H1 (cell line): ENCODE data around the gene PBX2. TPM values are rescaled to one million over a fixed set of nuclear protein-coding genes. Genes with fewer than 3 reads are reported as not detected.

Experiments
- CTCF ChIA-PET: fragments of 300-600 bp; sonication (Branson Sonifier 250); formaldehyde crosslinking; loops from one replicate; lab custom pipeline; 2021; ENCODE audit not compliant: partially characterized antibody; lab: Charles Lee
- POLR2A ChIA-PET: fragments of 300-600 bp; sonication (Branson Sonifier 250); formaldehyde crosslinking; loops from one replicate; lab custom pipeline; 2021; ENCODE audit warnings: inconsistent platforms; ENCODE audit not compliant: partially characterized antibody; lab: Charles Lee
- DNase-seq, 2 experiments: peaks; one replicate each; pipeline versions ENCODE4 v3.0.0 to v3.0.0-alpha.2; 2010 to 2022; ENCODE audit warnings: low spot score in 2 of 2, low read depth in 1 of 2, mixed read lengths in 1 of 2
- FAIRE-seq: peaks from 2 replicates; lab custom pipeline; 2011; peaks lifted over from hg19 to GRCh38; lab: Jason Lieb, UNC
- H2AFZ ChIP-seq: 2 replicates; pipeline ENCODE4 v1.8.1; 2012; ENCODE audit warnings: low read length, inconsistent platforms
- H2AK5ac ChIP-seq: 2 replicates; pipeline ENCODE4 v1.6.1; 2013; ENCODE audit warnings: low read depth, low read length
- H2BK120ac ChIP-seq: replicated peaks from 2 replicates; pipeline ENCODE3; 2013; ENCODE audit warnings: low read depth, low read length, inconsistent platforms
- H2BK12ac ChIP-seq: 2 replicates; pipeline ENCODE4 v1.6.1; 2013; ENCODE audit warnings: low read depth, low read length
- H2BK15ac ChIP-seq: 2 replicates; pipeline ENCODE4 v1.6.1; 2013; ENCODE audit warnings: low read length
- H2BK20ac ChIP-seq: 2 replicates; pipeline ENCODE4 v1.6.1; 2013; ENCODE audit warnings: low read length
- H2BK5ac ChIP-seq: 2 replicates; pipeline ENCODE4 v1.6.1; 2013; ENCODE audit warnings: low read depth, low read length
- H3K14ac ChIP-seq: 2 replicates; pipeline ENCODE4 v1.6.1; 2013; ENCODE audit warnings: inconsistent platforms; ENCODE audit not compliant: insufficient read length
- H3K18ac ChIP-seq: 2 replicates; pipeline ENCODE4 v1.6.1; 2013; ENCODE audit warnings: low read length; ENCODE audit errors: extremely low read depth
- H3K23ac ChIP-seq: 2 replicates; pipeline ENCODE4 v1.6.1; 2013; ENCODE audit warnings: inconsistent platforms; ENCODE audit not compliant: insufficient read length
- H3K23me2 ChIP-seq: 2 replicates; pipeline ENCODE4 v1.6.1; 2013; ENCODE audit warnings: low read depth, low read length
- H3K27ac ChIP-seq: 2 replicates; pipeline ENCODE4 v1.6.1; 2011; ENCODE audit warnings: low read depth, low read length, inconsistent platforms
- H3K27me3 ChIP-seq, 4 experiments: replicated peaks in 1 of 4; 1 replicate in 1 of 4; 2 replicates in 3 of 4; pipeline versions ENCODE4 v1.6.1 to v1.8.1; 2011 to 2013; ENCODE audit warnings: low read length in 3 of 4, mild to moderate bottlenecking in 3 of 4, inconsistent platforms in 2 of 4, mixed read lengths in 2 of 4, moderate library complexity in 1 of 4; ENCODE audit not compliant: control insufficient read depth in 3 of 4, insufficient read depth in 3 of 4; ENCODE audit errors: extremely low read depth in 1 of 4
- H3K36me3 ChIP-seq, 4 experiments: 2 replicates each; pipeline versions ENCODE4 v1.6.1 to v1.8.1; 2011 to 2013; ENCODE audit warnings: mild to moderate bottlenecking in 4 of 4, low read length in 3 of 4, moderate library complexity in 2 of 4, control low read depth in 1 of 4, inconsistent platforms in 1 of 4; ENCODE audit not compliant: insufficient read depth in 4 of 4, control insufficient read depth in 2 of 4
- H3K4ac ChIP-seq: replicated peaks from 2 replicates; pipeline ENCODE3; 2013; ENCODE audit warnings: low read length, low read depth, mixed read lengths, inconsistent platforms; ENCODE audit not compliant: insufficient read length
- H3K4me1 ChIP-seq, 4 experiments: replicated peaks in 1 of 4; 1 replicate in 1 of 4; 2 replicates in 3 of 4; pipeline versions ENCODE4 v1.6.1 to v1.8.1; 2011 to 2013; ENCODE audit warnings: low read length in 3 of 4, inconsistent platforms in 2 of 4, mixed read lengths in 1 of 4; ENCODE audit not compliant: insufficient read depth in 4 of 4, control insufficient read depth in 3 of 4
- H3K4me2 ChIP-seq, 2 experiments: 2 replicates each; pipeline versions ENCODE4 v1.6.1 to v1.8.1; 2011 to 2013; ENCODE audit warnings: low read depth in 2 of 2, low read length in 2 of 2, control low read depth in 1 of 2, inconsistent platforms in 1 of 2, mild to moderate bottlenecking in 1 of 2; ENCODE audit not compliant: insufficient read depth in 1 of 2
- H3K4me3 ChIP-seq, 4 experiments: fragments of 200-600, 300-600 bp in 1 of 4; sonication (generic), shearing (Covaris generic), sonication (Bioruptor Twin) in 1 of 4; 2 replicates each; pipeline versions ENCODE4 v1.5.1 to v1.8.1; 2011 to 2016; ENCODE audit warnings: low read length in 4 of 4, low read depth in 3 of 4, control low read depth in 2 of 4, inconsistent platforms in 2 of 4, mild to moderate bottlenecking in 2 of 4, mixed read lengths in 1 of 4, moderate library complexity in 1 of 4; ENCODE audit not compliant: insufficient read depth in 2 of 4; ENCODE audit errors: extremely low read depth in 1 of 4
- H3K56ac ChIP-seq: replicated peaks from 2 replicates; pipeline ENCODE3; 2013; ENCODE audit warnings: low read depth, mild to moderate bottlenecking, mixed read lengths, low read length, inconsistent platforms; ENCODE audit not compliant: insufficient read length
- H3K79me1 ChIP-seq: 2 replicates; pipeline ENCODE4 v1.6.1; 2013; ENCODE audit warnings: low read depth, low read length, control low read depth
- H3K79me2 ChIP-seq, 2 experiments: 2 replicates each; pipeline versions ENCODE4 v1.6.1 to v1.8.1; 2012 to 2013; ENCODE audit warnings: low read length in 2 of 2, mild to moderate bottlenecking in 2 of 2, inconsistent platforms in 1 of 2; ENCODE audit not compliant: insufficient read depth in 2 of 2, control insufficient read depth in 1 of 2
- H3K9ac ChIP-seq, 4 experiments: replicated peaks in 1 of 4; 1 replicate in 1 of 4; 2 replicates in 3 of 4; pipeline versions ENCODE4 v1.6.1 to v1.8.1; 2011 to 2013; ENCODE audit warnings: low read depth in 3 of 4, low read length in 3 of 4, control low read depth in 2 of 4, mild to moderate bottlenecking in 2 of 4, moderate library complexity in 2 of 4, inconsistent platforms in 1 of 4; ENCODE audit errors: extremely low read depth in 1 of 4
- H3K9me3 ChIP-seq, 2 experiments: 2 replicates each; pipeline versions ENCODE4 v1.6.1 to v1.8.1; 2012 to 2013; ENCODE audit warnings: mild to moderate bottlenecking in 2 of 2, moderate library complexity in 2 of 2, control low read depth in 1 of 2, inconsistent platforms in 1 of 2, low read depth in 1 of 2, low read length in 1 of 2, mixed read lengths in 1 of 2; ENCODE audit not compliant: insufficient read depth in 2 of 2
- H4K20me1 ChIP-seq, 2 experiments: replicated peaks in 1 of 2; 2 replicates each; pipeline versions ENCODE3 to v1.8.1; 2011 to 2013; ENCODE audit warnings: inconsistent platforms in 2 of 2, low read length in 2 of 2, mild to moderate bottlenecking in 1 of 2; ENCODE audit not compliant: insufficient read depth in 2 of 2, control insufficient read depth in 1 of 2
- H4K5ac ChIP-seq: 2 replicates; pipeline ENCODE4 v1.6.1; 2013; ENCODE audit warnings: low read length, low read depth, mixed read lengths, inconsistent platforms; ENCODE audit not compliant: insufficient read length
- H4K8ac ChIP-seq: 2 replicates; pipeline ENCODE4 v1.8.0; 2013; ENCODE audit warnings: mild to moderate bottlenecking, moderate library complexity, low read length, inconsistent platforms; ENCODE audit not compliant: insufficient read depth; ENCODE audit errors: extremely low read depth
- H4K91ac ChIP-seq: replicated peaks from 2 replicates; pipeline ENCODE3; 2013; ENCODE audit warnings: low read length, mixed read lengths, inconsistent platforms; ENCODE audit not compliant: insufficient read length
- TBP ChIP-seq: IDR thresholded peaks from 2 replicates; pipeline ENCODE4 v1.6.1; 2011; ENCODE audit warnings: low read depth, low read length, improper control_type of control experiment
- WGBS, 2 experiments: shearing (Covaris generic) in 1 of 2; methylation state at CpG; one replicate each; pipeline versions ENCODE4 v1.1.6 to v1.1.7; 2013 to 2015; ENCODE audit warnings: low lambda C conversion rate in 2 of 2, mixed read lengths in 2 of 2, inconsistent platforms in 1 of 2, low coverage in 1 of 2, missing lambda C conversion rate in 1 of 2; ENCODE audit not compliant: insufficient replicate concordance in 2 of 2, insufficient coverage in 1 of 2, insufficient read length in 1 of 2; ENCODE audit errors: extremely low coverage in 1 of 2, missing lambda C conversion rate in 1 of 2; 5-methylcytosine and 5-hydroxymethylcytosine counted together
- polyA plus RNA-seq, 7 experiments: library from polyadenylated mRNA; depleted of rRNA in 3 of 7; stranded (reverse) in 5 of 7; unstranded in 2 of 7; fragments of >200 nt in 5 of 7; fragments of 200-250 nt in 2 of 7; gene quantifications; 1 replicate in 5 of 7; 2 replicates in 1 of 7; 4 replicates in 1 of 7; pipeline versions ENCODE4 v1.2.1 to v1.2.3, GENCODE V29; 2011 to 2013; ENCODE audit warnings: missing spikeins in 2 of 7, mixed read lengths in 2 of 7
- total RNA-seq: library from RNA; stranded (reverse); fragmentation: NEBNext Ultra II Directional; extraction: Animal tissue kit (Norgen Biotek cat#: 25700); gene quantifications from 2 replicates; pipeline ENCODE4 v1.2.1, GENCODE V29; 2021

PBX2 gene
- total and polyA plus RNA-seq, 2 of the 8 experiments (the other 6 are each of a cell fraction or from before 2014, with no cell fraction given) = 102 to 130 TPM

DNA sequence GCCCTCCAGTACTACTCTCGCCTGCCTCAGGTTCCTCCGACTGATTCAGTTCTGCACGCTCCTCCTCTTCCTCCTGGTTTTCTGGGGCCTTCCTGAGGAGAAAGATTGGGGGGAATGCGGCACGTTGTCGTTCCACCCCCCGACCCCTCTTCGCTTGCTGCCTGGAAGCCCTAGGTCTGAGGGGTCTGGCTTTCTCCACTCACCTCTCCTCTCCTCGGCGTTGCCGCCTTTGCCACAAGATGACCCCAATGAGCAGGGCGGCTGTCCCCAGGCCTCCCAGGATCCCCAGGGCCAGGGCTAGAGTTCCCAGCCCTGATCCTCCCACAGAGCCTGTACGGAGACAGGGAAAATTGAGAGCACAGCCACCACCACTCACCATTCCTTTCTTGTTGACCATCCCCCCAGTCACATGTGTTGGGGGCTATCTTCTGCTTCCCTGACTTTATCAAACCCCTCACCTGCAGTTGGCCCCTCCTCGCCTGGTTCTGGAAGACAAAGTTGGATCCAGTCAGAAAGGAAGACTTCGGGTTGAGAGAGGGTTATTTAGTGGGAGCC is 8.8 kb downstream of the PBX2 start:
- ChIA-PET CTCF (interaction anchor here (1.1 to 1.9 kb wide), 3 partner anchors 12 to 64 kb away, joined by 3 to 8 read pairs (median 3); no protein-coding TSS in a partner anchor), POLR2A (interaction anchor here (7.9 kb wide), 1 partner anchor 12 kb away, joined by 194 read pairs; the partner anchor contains the start of genes GPSM3 and PBX2)
- no peak overlapping the region for H4K91ac ChIP-seq
- no peak overlapping the region for H4K8ac ChIP-seq
- no peaks in the 10 kb centered on the region for H4K20me1 ChIP-seq
- H3K27me3 ChIP-seq = no peaks in the 10 kb centered on the region; a peak in 1 of 7 replicates
- peaks cover 0 to 8% (median 2%) of the 10 kb centered on the region in 4 experiments; a peak in 4 of 7 replicates for H3K4me1 ChIP-seq
- H4K5ac ChIP-seq = no peak overlapping the region
- no peak overlapping the region for H3K4me3 ChIP-seq
- H3K56ac ChIP-seq = no peak overlapping the region
- no peak overlapping the region for H2AFZ ChIP-seq
- no peak overlapping the region for H3K18ac ChIP-seq
- WGBS, 2 experiments = 79% methylated on average over 14 of the region's 15 CpGs; no CpG with 5 or more reads in 1 of the 2 experiments
- no peak overlapping the region for H3K27ac ChIP-seq
- no peak overlapping the region for H2BK15ac ChIP-seq
- no peak overlapping the region for H2BK5ac ChIP-seq
- H2BK120ac ChIP-seq = no peak overlapping the region
- peaks cover 4% of the 10 kb centered on the region; the same call in 1 of the 2 replicates for H3K79me1 ChIP-seq
- no peak overlapping the region for H2AK5ac ChIP-seq
- no peak overlapping the region for H3K9ac ChIP-seq
- no peak overlapping the region for H2BK12ac ChIP-seq
- H3K4ac ChIP-seq = no peak overlapping the region
- DNase-seq (no peak), FAIRE-seq (no peak)
- H3K9me3 ChIP-seq = no peaks in the 10 kb centered on the region
- H3K23ac ChIP-seq = no peak overlapping the region
- H3K79me2 ChIP-seq = peaks cover 0 to 12% of the 10 kb centered on the region in 2 experiments; a peak in 2 of 4 replicates
- H3K4me2 ChIP-seq = no peak overlapping the region
- H3K23me2 ChIP-seq = peaks cover 21% of the 10 kb centered on the region
- no peak overlapping the region for H3K14ac ChIP-seq
- no peak overlapping the region for H2BK20ac ChIP-seq
- peaks cover 4 to 27% (median 19%) of the 10 kb centered on the region in 4 experiments; a peak in 7 of 8 replicates for H3K36me3 ChIP-seq
- no peak for TF ChIP-seq TBP
